Vagina (tissue), 2 donors: ENCODE measurements around the gene TCAF2.
"Not testable (repeated sequence)": the region's sequence is repeated elsewhere in the genome, so short reads cannot be mapped to it uniquely, and the experiment has no call there.

Experiments
- CTCF ChIP-seq, 3 experiments: fragments of 450-650 bp in 2 of 3; fragments of 200-600 bp in 1 of 3; sonication (generic) in 1 of 3; IDR thresholded peaks; one replicate each; pipeline ENCODE4 v1.5.1; 2017 to 2019; ENCODE audit warnings: antibody characterized with exemption in 3 of 3, mild to moderate bottlenecking in 2 of 3, moderate library complexity in 2 of 3
- POLR2A ChIP-seq, 2 donors: fragments of 450-650 bp; IDR thresholded peaks; one replicate each; pipeline ENCODE4 v1.6.1; 2017; ENCODE audit warnings: antibody characterized with exemption in 2 of 2, mild to moderate bottlenecking in 2 of 2, moderate library complexity in 2 of 2

- not testable (repeated sequence) for TF ChIP-seq CTCF, POLR2A (IDR thresholded peaks at IDR 0.05)
Observed at GRCh38 chr7:143630653-143631052, 9.9 kb downstream of the TCAF2 start.
